GM18951 (cell line): ENCODE measurements around the gene NOS3.

Experiments
- POLR2A ChIP-seq: IDR thresholded peaks from 4 replicates; pipeline ENCODE4 v1.6.1; 2011; ENCODE audit warnings: mild to moderate bottlenecking; ENCODE audit not compliant: insufficient read length, insufficient read depth; ENCODE audit errors: extremely low read depth
- in situ Hi-C: fragments of 300-500 bp; cut with MboI; formaldehyde crosslinking; loops from one replicate; pipeline ENCODE4 v1.12.0; 2022; ENCODE audit warnings: low sequenced_read_pairs, mixed read lengths, inconsistent platforms; ENCODE audit not compliant: unreplicated experiment

The NOS3 gene

GRCh38 chr7:150990416-150991186 is at the start of gene NOS3:
TSS of gene NOS3 (plus strand) at chr7:150991017. CDS start at chr7:150993804, 2,787 bp downstream.
- in situ Hi-C loops = no loop called here

DNA sequence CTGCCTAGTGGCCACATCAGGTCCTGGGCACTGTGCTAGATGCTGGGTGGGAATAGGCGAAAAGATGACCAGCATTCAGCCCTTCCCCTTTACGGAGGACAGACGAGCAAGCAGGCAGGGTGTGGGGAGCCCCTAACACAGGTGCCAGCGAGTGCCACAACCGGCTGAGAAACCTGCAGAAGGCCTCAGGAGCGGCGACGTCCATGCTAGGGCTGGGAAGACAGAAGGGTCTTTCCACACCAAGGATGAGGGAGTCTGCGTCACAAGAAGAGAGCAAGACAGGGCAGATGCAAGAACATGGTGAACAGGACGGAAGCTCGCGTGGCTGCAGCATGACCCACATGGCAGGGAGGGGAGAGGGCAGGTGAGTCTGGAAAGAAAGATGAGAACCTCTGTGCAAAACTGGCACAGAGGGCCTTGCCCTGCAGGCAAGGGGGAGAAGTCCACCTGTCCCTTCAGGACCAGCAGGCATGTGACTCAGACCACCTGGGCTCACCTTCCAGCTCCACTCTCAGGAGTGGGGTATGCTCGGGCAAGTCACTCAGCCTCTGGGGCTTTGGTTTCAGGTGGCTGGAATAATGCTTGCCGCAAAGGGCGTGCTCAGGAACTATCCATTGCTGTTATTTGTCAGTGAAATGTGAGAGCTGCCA is 49.3 kb upstream of the NOS3 start:
- in situ Hi-C loops = no loop called here
- no peak for TF ChIP-seq POLR2A

More at GRCh38 chr7:150990416-150991186, at the start of gene NOS3:
- TF ChIP-seq POLR2A = no peak

- no peak for TF ChIP-seq POLR2A
- in situ Hi-C loops = no loop called here
Observed at GRCh38 chr7:150942001-150942590, 48.7 kb upstream of the NOS3 start.

DNA sequence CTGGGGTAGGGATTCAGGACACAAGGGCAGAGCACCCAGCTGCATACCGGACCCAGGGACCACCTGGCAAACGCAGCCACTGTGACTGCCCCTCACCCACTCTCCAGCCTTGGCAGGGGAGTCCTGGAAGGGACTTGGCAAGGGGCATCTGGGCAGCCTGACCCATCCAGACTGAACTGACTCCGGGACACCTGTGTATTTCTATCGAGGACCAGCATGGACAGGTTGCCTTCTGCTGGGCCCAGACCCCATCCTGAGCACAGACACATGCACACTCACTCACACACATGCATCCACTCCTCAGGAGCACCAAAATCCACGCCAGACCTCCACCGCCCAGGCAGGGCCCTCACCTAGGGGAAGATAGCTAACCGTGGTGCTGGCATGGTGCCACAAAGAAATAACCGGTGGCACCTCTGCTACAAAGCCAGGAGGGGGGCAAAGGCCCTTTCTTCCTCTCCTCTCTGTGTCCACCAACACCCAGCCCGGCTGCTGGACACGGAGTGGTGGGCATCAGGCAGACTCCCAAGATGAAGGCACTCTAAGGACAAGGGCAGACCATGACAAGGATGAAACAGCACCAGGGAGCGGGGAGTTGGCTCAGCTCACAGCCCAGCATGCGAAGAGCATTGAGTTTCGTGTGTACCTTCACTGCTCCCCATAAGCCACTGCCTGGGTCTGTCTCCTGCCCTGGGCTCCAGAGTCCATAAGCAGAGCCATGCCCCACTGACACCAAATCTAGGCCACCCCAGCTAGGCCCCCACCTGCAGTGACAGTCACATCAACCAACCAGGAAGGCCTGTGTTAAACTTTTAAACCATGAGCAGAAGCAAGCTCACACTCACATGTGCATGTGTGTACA is 48.0 kb upstream of the NOS3 start:
- no peak for TF ChIP-seq POLR2A

DNA sequence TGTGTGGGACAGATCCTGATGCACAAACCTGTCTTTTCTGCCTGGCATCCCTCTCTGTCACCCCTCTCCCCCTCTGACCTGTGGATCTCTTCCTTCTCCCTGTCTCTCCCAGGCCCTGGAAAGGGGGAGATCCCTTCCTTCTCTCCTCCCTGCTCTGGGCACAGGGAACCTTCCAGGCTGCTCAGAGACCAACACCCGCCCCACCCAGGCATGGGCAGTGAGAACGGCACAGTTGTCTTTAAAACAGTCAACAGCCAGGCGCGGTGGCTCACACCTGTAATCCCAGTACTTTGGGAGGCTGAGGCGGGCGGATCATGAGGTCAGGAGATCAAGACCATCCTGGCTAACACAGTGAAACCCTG is 47.4 kb upstream of the NOS3 start:
- in situ Hi-C loops = no loop called here
- no peak for TF ChIP-seq POLR2A

More for the DNA sequence above, 48.0 kb upstream of the NOS3 start:
- in situ Hi-C loops = no loop called here

DNA sequence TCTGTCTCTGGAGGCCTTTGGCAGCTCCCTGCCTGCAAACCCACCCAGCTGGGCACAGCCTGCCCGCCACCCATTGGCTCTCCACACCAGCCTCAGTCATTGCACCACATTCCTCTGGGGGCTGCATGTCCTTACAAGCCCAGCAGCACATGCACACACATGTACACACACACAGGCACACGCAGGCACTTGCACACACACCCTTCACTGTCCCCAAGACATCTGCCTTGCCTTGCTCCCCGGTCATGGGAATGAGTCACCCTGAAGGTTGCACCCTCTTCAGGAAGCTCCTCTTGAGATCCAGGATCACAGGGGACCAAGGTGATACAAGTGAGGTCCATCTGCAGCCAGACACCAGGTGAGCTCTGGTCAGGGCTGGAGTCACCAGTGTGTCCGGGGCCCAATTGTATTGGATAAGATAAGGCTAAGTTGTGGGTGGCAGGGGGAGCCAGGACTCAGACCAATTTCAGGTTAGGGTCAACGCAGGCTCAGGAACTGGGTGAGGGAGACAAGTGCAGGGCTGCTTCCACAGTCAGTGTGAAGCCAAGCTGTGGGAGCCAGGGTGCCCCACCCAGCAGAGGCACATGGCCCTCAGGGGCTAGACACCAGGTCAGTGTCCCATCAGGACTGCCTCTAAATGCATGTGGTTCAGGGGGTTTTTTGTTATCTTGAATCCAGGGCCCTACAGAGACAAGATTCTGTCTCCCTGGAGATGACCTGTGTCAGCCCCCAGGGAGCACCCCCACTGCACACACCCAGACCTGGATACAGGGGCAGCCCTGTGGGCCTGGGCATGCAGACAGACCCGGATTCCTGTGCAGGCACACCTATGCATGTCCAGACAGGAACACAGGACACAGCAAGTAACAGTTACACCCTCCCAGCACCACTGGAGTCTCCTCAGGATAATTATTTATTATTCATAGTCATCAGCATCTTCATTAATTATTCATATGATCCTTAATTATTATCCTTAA is 46.5 kb upstream of the NOS3 start:
- no peak for TF ChIP-seq POLR2A

DNA sequence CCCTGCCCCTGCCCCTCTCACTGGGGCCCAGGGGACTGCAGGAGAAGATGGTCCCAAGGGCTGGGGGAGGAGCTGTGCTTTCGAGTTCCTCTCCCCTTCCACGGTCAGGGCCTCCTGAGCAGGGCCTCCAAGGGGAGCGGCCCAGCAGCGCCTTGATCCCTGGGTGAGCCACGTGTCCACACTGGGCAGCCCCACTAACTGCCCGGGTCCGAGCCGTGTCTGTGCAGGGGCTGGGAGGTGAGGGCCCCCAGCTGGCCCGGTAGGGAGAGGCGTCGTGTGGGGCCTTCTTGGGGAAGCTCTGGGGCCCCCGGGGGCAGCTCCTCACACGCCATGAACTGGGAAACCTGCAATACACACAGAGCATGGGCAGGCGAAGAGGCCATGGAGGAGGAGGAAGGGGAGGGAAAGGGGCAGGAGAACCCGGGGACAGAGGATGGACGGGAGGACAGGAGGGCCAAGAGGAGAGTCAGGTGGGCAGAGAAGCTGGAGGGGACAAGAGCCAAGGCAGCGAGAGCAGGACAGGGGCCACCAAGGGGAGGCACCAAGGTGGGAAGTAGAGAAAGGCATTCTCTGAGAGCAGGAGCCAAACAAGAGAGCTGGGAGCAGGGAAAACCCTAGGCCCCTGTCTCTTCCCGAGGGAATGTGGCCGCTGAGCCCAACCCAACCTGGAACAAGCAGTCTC is 45.5 kb upstream of the NOS3 start:
- TF ChIP-seq POLR2A = no peak
- in situ Hi-C loops = no loop called here

More for the DNA sequence above, 46.5 kb upstream of the NOS3 start:
- in situ Hi-C loops = no loop called here

- in situ Hi-C loops = no loop called here
- TF ChIP-seq POLR2A = no peak
Observed at GRCh38 chr7:150945853-150946420, 44.9 kb upstream of the NOS3 start.

DNA sequence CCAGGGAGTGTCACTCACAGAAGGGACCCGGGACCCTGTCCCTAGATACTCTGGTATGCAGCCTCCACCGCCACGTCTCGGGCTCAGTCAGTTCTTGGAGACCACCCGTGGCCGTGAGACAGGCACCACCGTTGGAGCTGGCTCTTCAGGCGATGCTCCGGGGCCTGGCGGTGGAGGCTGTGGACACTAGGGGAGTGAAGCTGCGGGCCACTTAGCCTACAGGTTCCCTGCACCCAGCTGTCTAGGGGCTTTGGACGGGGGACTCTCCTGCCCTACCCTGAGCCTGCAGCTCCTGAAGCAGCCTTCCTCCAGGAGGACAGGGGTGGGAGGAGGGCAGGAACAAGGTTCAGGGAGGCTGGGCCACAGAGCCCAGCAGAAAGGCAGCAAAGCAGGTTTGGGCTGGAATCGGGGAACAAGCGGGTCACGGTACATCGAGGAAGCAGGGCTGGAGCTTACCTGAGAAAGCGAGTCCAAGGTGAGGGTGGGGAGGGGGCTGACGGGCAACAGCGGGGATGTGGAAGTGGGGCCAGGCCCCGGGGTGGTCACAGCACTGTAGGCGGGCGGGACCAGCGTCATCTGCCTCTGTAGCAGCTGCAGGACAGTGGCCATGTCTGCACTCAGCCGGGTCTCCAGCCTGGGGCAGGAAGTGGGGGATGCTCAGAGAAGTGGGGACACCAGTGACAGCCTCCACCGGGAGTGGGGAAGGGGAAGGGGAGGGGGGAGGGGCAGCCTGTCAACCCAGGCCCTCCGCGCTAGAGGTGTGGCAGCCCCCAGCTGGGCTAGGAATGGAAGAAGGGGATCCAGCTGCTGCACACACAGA is 44.2 kb upstream of the NOS3 start:
- in situ Hi-C loops = no loop called here
- TF ChIP-seq POLR2A = no peak

DNA sequence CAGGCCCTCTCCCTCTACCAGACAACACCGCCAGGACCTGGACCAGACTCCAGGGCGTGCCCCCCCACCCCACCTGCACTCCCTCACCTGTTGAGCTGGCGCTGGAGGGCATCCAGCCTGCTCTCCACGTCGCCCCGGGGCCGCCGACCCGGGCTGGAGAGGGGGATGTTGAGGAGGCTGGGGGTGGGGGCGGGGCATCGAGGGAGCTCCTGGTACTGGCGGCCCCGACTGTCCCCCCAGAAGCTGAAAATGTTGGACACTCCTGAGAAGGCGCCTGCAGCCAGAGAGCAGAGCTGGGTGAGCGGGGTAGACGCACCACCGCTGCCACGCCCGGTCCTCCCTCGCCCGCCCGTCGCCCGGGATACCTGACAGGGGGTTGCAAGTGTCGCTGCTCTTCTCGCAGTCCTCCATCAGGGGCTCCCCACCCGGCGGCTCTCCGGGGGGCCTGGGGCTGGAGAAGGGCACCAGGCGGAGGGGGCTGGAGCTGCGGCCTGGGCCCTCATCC is 43.5 kb upstream of the NOS3 start:
- no peak for TF ChIP-seq POLR2A
- in situ Hi-C loops = no loop called here
